OCI-LY3 (cell line): ENCODE data around the gene SPNS2.

ENCODE experiments used
- H2AFZ ChIP-seq: fragments of 200-600, 300-600 bp; shearing (Covaris generic); 2 replicates; pipeline ENCODE4 v1.6.0; 2014; ENCODE audit warnings: antibody characterized with exemption, low read depth, low read length
- H3K27ac ChIP-seq: fragments of 200-600, 300-600 bp; sonication (generic); 2 replicates; pipeline ENCODE4 v1.5.1; 2014; ENCODE audit warnings: mild to moderate bottlenecking, low read length, moderate library complexity, mixed read lengths
- H3K27me3 ChIP-seq: fragments of 200-600, 300-600 bp; sonication (generic); 2 replicates; pipeline ENCODE4 v1.6.1; 2014; ENCODE audit warnings: low read depth, low read length, mixed read lengths
- H3K36me3 ChIP-seq: fragments of 200-600, 300-600 bp; sonication (generic); replicated peaks from 2 replicates; pipeline ENCODE3; 2014; ENCODE audit warnings: low read depth, low read length, mixed read lengths
- H3K4me1 ChIP-seq: fragments of 300-600, 200-600 bp; sonication (generic); 2 replicates; pipeline ENCODE4 v1.6.1; 2014; ENCODE audit warnings: low read length, mixed read lengths
- H3K4me2 ChIP-seq: fragments of 200-600, 300-600 bp; sonication (generic); 2 replicates; pipeline ENCODE4 v1.6.1; 2014; ENCODE audit warnings: low read length, mixed read lengths
- H3K4me3 ChIP-seq: fragments of 300-600, 200-600 bp; sonication (generic); 2 replicates; pipeline ENCODE4 v1.5.1; 2014; ENCODE audit warnings: antibody characterized with exemption, mild to moderate bottlenecking, low read length, moderate library complexity
- H3K79me2 ChIP-seq: fragments of 300-600, 200-600 bp; shearing (Covaris generic); 2 replicates; pipeline ENCODE4 v1.6.1; 2014; ENCODE audit warnings: mild to moderate bottlenecking, low read length, mixed read lengths
- H3K9ac ChIP-seq: fragments of 300-600, 200-600 bp; shearing (Covaris generic); 2 replicates; pipeline ENCODE4 v1.6.0; 2014; ENCODE audit warnings: mild to moderate bottlenecking, low read length, moderate library complexity
- H3K9me3 ChIP-seq: fragments of 200-600, 300-600 bp; shearing (Covaris generic); 2 replicates; pipeline ENCODE4 v1.6.1; 2014; ENCODE audit warnings: low read length, mixed read lengths; ENCODE audit not compliant: insufficient read depth
- H4K20me1 ChIP-seq: fragments of 200-600, 300-600 bp; sonication (generic); 2 replicates; pipeline ENCODE4 v1.6.1; 2016; ENCODE audit warnings: low read length, mixed read lengths; ENCODE audit not compliant: insufficient read depth
- CTCF ChIP-seq: fragments of 200-600, 300-600 bp; sonication (generic); IDR thresholded peaks from 2 replicates; pipeline ENCODE4 v1.5.1; 2014; ENCODE audit warnings: antibody characterized with exemption, low read length, low read depth
- EZH2phosphoT487 ChIP-seq: fragments of 200-600 bp; shearing (Covaris generic); IDR thresholded peaks from 2 replicates; pipeline ENCODE4 v1.6.1; 2018; ENCODE audit warnings: antibody characterized with exemption, mixed run types, low read depth

The SPNS2 gene

GRCh38 chr17:4477255-4477791, 21.4 kb upstream of the SPNS2 start:
- Histone ChIP-seq H3K79me2 (no peaks in the 10 kb centered on the region), H3K4me2 (peak overlapping the region; percentile 9; the same call in 1 of the 2 replicates), H2AFZ (no peak overlapping the region), H3K27ac (no peak overlapping the region), H3K4me1 (peaks cover 19% of the 10 kb centered on the region), H3K9me3 (no peaks in the 10 kb centered on the region), H4K20me1 (no peaks in the 10 kb centered on the region), H3K9ac (no peak overlapping the region), H3K36me3 (no peaks in the 10 kb centered on the region), H3K27me3 (no peaks in the 10 kb centered on the region), H3K4me3 (no peak overlapping the region)
- TF ChIP-seq CTCF (no peak), EZH2phosphoT487 (no peak)

- Histone ChIP-seq H4K20me1 (no peaks in the 10 kb centered on the region), H3K4me3 (no peak overlapping the region), H3K4me1 (peaks cover 19% of the 10 kb centered on the region), H3K4me2 (no peak overlapping the region), H2AFZ (no peak overlapping the region), H3K27ac (no peak overlapping the region), H3K79me2 (no peaks in the 10 kb centered on the region), H3K9ac (no peak overlapping the region), H3K9me3 (no peaks in the 10 kb centered on the region), H3K36me3 (no peaks in the 10 kb centered on the region), H3K27me3 (no peaks in the 10 kb centered on the region)
- TF ChIP-seq CTCF (no peak), EZH2phosphoT487 (no peak)
These were observed 20.3 kb upstream of the SPNS2 start for GRCh38 chr17:4478318-4478830.

GRCh38 chr17:4479340-4479981, 19.2 kb upstream of the SPNS2 start:
- no peak overlapping the region for H3K4me2 ChIP-seq
- H3K9me3 ChIP-seq, result no peaks in the 10 kb centered on the region
- H3K79me2 ChIP-seq, result no peaks in the 10 kb centered on the region
- H3K4me1 ChIP-seq, result peaks cover 19% of the 10 kb centered on the region
- no peak overlapping the region for H2AFZ ChIP-seq
- H3K27ac ChIP-seq, result no peak overlapping the region
- H4K20me1 ChIP-seq, result no peaks in the 10 kb centered on the region
- H3K9ac ChIP-seq, result no peak overlapping the region
- H3K4me3 ChIP-seq, result no peak overlapping the region
- H3K27me3 ChIP-seq, result no peaks in the 10 kb centered on the region
- TF ChIP-seq CTCF (no peak), EZH2phosphoT487 (no peak)
- H3K36me3 ChIP-seq, result no peaks in the 10 kb centered on the region

GRCh38 chr17:4479982-4480751, 18.5 kb upstream of the SPNS2 start:
- H3K9ac ChIP-seq, result no peak overlapping the region
- no peaks in the 10 kb centered on the region for H3K36me3 ChIP-seq
- no peak overlapping the region for H3K4me3 ChIP-seq
- H2AFZ ChIP-seq, result no peak overlapping the region
- no peaks in the 10 kb centered on the region for H3K79me2 ChIP-seq
- no peaks in the 10 kb centered on the region for H4K20me1 ChIP-seq
- no peaks in the 10 kb centered on the region for H3K9me3 ChIP-seq
- H3K4me2 ChIP-seq, result no peak overlapping the region
- peaks cover 19% of the 10 kb centered on the region for H3K4me1 ChIP-seq
- no peaks in the 10 kb centered on the region for H3K27me3 ChIP-seq
- no peak overlapping the region for H3K27ac ChIP-seq
- TF ChIP-seq CTCF, result no peak
- TF ChIP-seq EZH2phosphoT487, result no peak
